ENCODE results near the gene KRT12. TPM values are rescaled to one million over a fixed set of nuclear protein-coding genes. Genes with fewer than 3 reads are reported as not detected.

Gene KRT12
- polyA plus RNA-seq, 1 donor (not counting 4 experiments of a cell fraction or from before 2014, with no cell fraction given), result not detected

DNA sequence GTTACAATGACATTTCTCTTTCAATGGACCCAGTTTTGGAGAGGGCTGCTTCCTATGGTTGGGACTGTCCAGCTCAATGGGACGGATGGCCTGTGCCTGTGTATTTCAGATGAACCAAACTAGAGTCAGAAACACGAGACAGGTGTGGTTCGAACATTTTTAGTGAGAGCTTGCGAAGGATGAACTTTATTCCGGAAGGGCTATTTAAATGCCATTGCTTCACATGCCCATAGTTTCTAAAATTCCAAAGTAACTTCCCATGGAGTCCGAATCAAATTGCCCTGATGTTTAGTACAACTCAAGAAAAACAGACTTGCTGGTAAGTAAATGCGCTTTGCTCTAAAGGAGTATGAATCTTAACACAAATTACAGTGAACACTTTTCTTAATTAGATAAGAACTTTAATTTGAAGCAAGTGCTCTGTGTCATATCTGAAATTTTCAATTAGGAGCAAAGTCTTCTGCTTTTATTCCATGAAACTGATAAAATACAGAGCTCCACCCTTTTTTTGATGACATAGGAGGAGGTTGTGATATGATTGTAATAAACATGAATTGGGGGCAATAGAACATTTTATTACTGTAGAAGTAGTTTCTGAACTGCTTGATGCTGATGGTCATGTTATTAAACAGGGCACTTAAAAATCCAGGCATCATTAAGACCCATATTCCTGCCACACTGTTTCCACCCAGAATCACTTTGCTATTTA, 16.8 kb upstream of the KRT12 start:
- no peak for FAIRE-seq
- H3K79me2 ChIP-seq (ENCODE audit: control insufficient read depth, insufficient read depth, low read length), result no peaks in the 10 kb centered on the region

DNA sequence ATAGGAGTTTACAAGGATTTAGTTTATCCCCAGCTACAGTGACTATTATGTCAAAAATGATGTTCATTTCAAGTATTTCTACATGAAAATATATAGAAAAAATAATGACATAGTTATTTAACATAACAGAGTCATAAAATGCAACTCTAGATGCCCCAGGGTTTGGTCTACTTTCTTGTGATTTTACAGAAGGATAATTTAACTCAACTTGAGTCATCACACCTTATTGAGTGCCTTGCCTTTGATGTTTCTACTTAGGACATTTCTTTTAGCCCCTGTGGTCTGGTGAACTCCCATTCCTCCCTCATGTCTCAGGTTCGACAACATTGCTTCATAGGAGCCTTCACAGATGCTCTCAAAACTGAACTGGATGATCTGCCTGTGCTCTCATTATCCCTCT, 16.0 kb upstream of the KRT12 start:
- no peak for FAIRE-seq
- no peak overlapping the region for H3K4me2 ChIP-seq (ENCODE audit: control insufficient read depth, extremely low read depth, insufficient read depth, low read depth, low read length)

More for the DNA sequence above, 16.8 kb upstream of the KRT12 start:
- H4K20me1 ChIP-seq (ENCODE audit: control insufficient read depth, extremely low read depth, insufficient read depth, low read length), result no peaks in the 10 kb centered on the region
- dilution Hi-C loops (cut with MboI; ENCODE audit: extremely low pct_ligation_motif_present, low sequenced_read_pairs), result no loop called here
- no peak for DNase-seq (ENCODE audit: low read depth, low spot score)
- no peak overlapping the region for H3K9ac ChIP-seq (ENCODE audit: control insufficient read depth, extremely low read depth, insufficient read depth, low read length)
- H3K27me3 ChIP-seq (ENCODE audit: control insufficient read depth, extremely low read depth, insufficient read depth, low read length), result no peaks in the 10 kb centered on the region
- no peaks in the 10 kb centered on the region for H3K9me1 ChIP-seq (ENCODE audit: control insufficient read depth, extremely low read depth, insufficient read depth, low read length)
- H3K9me3 ChIP-seq (ENCODE audit: control insufficient read depth, low read depth, low read length), result no peaks in the 10 kb centered on the region
- H3K4me3 ChIP-seq (ENCODE audit: control insufficient read depth in 2 of 3, extremely low read depth in 1 of 3, insufficient read depth in 2 of 3, low read depth in 1 of 3, low read length in 3 of 3), result no peak overlapping the region
- no peaks in the 10 kb centered on the region for H3K36me3 ChIP-seq (ENCODE audit: control insufficient read depth in 2 of 2, extremely low read depth in 1 of 2, insufficient read depth in 2 of 2, low read length in 2 of 2)
- TF ChIP-seq, protein P1, sequence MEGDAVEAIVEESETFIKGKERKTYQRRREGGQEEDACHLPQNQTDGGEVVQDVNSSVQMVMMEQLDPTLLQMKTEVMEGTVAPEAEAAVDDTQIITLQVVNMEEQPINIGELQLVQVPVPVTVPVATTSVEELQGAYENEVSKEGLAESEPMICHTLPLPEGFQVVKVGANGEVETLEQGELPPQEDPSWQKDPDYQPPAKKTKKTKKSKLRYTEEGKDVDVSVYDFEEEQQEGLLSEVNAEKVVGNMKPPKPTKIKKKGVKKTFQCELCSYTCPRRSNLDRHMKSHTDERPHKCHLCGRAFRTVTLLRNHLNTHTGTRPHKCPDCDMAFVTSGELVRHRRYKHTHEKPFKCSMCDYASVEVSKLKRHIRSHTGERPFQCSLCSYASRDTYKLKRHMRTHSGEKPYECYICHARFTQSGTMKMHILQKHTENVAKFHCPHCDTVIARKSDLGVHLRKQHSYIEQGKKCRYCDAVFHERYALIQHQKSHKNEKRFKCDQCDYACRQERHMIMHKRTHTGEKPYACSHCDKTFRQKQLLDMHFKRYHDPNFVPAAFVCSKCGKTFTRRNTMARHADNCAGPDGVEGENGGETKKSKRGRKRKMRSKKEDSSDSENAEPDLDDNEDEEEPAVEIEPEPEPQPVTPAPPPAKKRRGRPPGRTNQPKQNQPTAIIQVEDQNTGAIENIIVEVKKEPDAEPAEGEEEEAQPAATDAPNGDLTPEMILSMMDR (optimal IDR thresholded peaks at IDR 0.05 in 1 of 3, IDR thresholded peaks at IDR 0.05 in 1 of 3, conservative IDR thresholded peaks at IDR 0.05 in 1 of 3; ENCODE audit: extremely low read depth in 1 of 3, insufficient read depth in 2 of 3, low read length in 3 of 3), result no peak
- TF ChIP-seq EZH2 (IDR thresholded peaks at IDR 0.05; ENCODE audit: low read length), result no peak
- H3K4me1 ChIP-seq (ENCODE audit: control insufficient read depth, extremely low read depth, insufficient read depth, low read length), result no peaks in the 10 kb centered on the region
- H3K27ac ChIP-seq (ENCODE audit: control insufficient read depth, insufficient read depth, low read length), result no peak overlapping the region
- no peak overlapping the region for H2AFZ ChIP-seq (ENCODE audit: control insufficient read depth, low read length)
- no peak overlapping the region for H3K4me2 ChIP-seq (ENCODE audit: control insufficient read depth, extremely low read depth, insufficient read depth, low read depth, low read length)

More for the DNA sequence above, 16.0 kb upstream of the KRT12 start:
- H4K20me1 ChIP-seq (ENCODE audit: control insufficient read depth, extremely low read depth, insufficient read depth, low read length), result no peaks in the 10 kb centered on the region
- TF ChIP-seq, protein P1 (optimal IDR thresholded peaks at IDR 0.05 in 1 of 3, IDR thresholded peaks at IDR 0.05 in 1 of 3, conservative IDR thresholded peaks at IDR 0.05 in 1 of 3; ENCODE audit: extremely low read depth in 1 of 3, insufficient read depth in 2 of 3, low read length in 3 of 3), result no peak
- no peak for TF ChIP-seq EZH2 (IDR thresholded peaks at IDR 0.05; ENCODE audit: low read length)
- no peaks in the 10 kb centered on the region for H3K27me3 ChIP-seq (ENCODE audit: control insufficient read depth, extremely low read depth, insufficient read depth, low read length)
- H3K4me3 ChIP-seq (ENCODE audit: control insufficient read depth in 2 of 3, extremely low read depth in 1 of 3, insufficient read depth in 2 of 3, low read depth in 1 of 3, low read length in 3 of 3), result no peak overlapping the region
- DNase-seq (ENCODE audit: low read depth, low spot score), result no peak
- H2AFZ ChIP-seq (ENCODE audit: control insufficient read depth, low read length), result no peak overlapping the region
- H3K36me3 ChIP-seq (ENCODE audit: control insufficient read depth in 2 of 2, extremely low read depth in 1 of 2, insufficient read depth in 2 of 2, low read length in 2 of 2), result no peaks in the 10 kb centered on the region
- H3K9me1 ChIP-seq (ENCODE audit: control insufficient read depth, extremely low read depth, insufficient read depth, low read length), result no peaks in the 10 kb centered on the region
- dilution Hi-C loops (cut with MboI; ENCODE audit: extremely low pct_ligation_motif_present, low sequenced_read_pairs), result no loop called here
- no peak overlapping the region for H3K9ac ChIP-seq (ENCODE audit: control insufficient read depth, extremely low read depth, insufficient read depth, low read length)
- no peaks in the 10 kb centered on the region for H3K9me3 ChIP-seq (ENCODE audit: control insufficient read depth, low read depth, low read length)
- H3K79me2 ChIP-seq (ENCODE audit: control insufficient read depth, insufficient read depth, low read length), result no peaks in the 10 kb centered on the region
- H3K27ac ChIP-seq (ENCODE audit: control insufficient read depth, insufficient read depth, low read length), result no peak overlapping the region
- no peaks in the 10 kb centered on the region for H3K4me1 ChIP-seq (ENCODE audit: control insufficient read depth, extremely low read depth, insufficient read depth, low read length)
